ENCODE results near the gene PLEKHH3.
"Not testable (repeated sequence)": the region's sequence is repeated elsewhere in the genome, so short reads cannot be mapped to it uniquely, and the experiment has no call there.

Gene PLEKHH3

DNA sequence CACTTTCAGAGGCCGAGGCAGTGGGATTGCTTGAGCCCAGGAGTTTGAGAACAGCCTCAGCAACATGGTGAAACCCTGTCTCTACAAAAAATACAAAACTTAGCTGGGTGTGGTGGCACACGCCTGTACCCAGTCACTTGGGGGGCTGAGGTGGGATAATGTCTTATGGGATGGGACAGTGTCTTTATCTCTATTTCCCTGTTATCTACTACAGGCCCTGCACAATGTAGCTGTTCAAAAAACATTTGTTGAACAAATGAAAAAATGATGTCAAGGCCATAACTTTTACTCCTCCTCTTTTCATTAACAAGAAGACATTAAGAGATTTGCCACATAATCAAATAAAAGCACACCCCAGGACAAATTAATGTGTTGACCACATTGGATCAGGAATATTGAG, 53.5 kb downstream of the PLEKHH3 start:
- TF ChIP-seq, protein P1, sequence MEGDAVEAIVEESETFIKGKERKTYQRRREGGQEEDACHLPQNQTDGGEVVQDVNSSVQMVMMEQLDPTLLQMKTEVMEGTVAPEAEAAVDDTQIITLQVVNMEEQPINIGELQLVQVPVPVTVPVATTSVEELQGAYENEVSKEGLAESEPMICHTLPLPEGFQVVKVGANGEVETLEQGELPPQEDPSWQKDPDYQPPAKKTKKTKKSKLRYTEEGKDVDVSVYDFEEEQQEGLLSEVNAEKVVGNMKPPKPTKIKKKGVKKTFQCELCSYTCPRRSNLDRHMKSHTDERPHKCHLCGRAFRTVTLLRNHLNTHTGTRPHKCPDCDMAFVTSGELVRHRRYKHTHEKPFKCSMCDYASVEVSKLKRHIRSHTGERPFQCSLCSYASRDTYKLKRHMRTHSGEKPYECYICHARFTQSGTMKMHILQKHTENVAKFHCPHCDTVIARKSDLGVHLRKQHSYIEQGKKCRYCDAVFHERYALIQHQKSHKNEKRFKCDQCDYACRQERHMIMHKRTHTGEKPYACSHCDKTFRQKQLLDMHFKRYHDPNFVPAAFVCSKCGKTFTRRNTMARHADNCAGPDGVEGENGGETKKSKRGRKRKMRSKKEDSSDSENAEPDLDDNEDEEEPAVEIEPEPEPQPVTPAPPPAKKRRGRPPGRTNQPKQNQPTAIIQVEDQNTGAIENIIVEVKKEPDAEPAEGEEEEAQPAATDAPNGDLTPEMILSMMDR (IDR thresholded peaks at IDR 0.05; ENCODE audit: low read depth, low read length), result no peak
- no peak for DNase-seq (ENCODE audit: extremely low read depth, low read depth)

DNA sequence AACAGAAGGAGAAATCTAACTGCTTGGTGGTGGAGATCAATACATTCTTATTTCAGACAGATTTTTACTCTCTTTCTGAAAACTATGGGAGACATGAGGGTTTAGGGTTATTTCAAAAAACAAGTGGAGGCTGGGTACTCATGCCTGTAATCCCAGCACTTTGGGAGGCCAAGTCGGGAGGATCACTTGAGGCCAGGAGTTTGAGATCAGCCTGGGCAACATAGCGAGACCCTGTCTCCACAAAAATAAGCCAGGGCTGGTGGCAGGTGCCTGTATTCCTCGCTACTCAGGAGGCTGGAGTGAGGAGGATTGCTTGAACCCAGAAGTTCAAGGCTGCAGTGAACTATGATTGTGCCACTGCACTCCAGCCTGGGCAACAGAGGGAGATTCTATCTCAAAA, 54.8 kb downstream of the PLEKHH3 start:
- DNase-seq (ENCODE audit: extremely low read depth, low read depth), result not testable (repeated sequence)

DNA sequence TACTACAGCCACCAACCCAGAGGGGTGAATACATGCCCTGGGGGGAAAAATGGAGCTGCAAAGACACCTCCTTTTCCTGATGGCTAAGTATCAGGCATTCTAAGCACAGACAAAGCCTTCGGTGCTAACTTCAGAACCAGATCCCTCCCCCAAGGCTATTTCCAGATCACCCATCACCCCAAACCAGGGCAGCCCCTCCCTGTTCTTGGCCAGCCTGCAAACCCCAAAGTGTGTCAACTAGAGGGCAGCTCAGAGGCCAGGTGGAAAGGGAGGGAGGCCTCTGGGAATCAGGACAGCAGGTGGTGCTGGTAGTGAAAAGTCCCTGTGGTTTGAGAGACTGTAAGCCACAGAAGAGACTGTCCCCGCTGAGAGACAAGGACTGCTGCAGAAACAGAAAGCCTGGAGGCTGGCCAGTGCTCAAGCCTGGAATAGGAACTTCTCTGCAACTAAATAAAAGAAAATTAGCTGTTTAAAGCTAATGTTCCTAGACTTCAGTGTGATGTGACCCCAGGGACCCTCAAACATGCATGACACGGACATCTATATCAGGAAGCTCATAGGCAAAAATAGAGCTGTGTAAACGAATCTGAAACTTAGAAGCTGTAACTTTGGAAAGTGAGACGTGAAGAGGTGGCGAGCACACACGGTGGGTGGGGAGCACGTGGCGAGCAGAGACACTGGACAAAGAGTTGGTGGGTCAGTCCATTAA, 58.2 kb downstream of the PLEKHH3 start:
- TF ChIP-seq, protein P1 (IDR thresholded peaks at IDR 0.05; ENCODE audit: low read depth, low read length), result peak; percentile 2
- DNase-seq (ENCODE audit: extremely low read depth, low read depth), result no peak

DNA sequence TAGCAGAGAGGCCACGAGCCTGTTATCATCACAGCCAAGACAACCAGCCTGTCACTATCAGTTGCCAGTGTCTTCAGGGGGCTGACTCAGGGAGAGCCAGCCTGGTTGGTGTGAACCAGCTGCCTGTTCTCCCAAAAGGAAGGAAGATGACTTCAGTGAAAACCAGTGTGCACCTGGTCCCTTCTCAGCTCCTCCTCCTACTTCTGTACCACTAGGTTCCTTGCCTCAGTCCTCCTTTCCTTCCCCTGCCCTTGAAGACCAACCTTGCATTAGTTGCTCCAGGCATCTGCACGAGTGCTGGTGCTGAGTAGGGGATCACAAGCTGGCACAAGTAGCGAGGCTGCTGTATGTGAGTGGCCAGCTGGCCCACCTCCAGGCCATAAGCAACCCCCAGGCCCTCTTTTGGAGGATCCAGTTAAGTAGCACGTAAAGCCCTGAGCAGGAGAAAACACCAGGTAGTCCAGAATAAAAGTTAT, 58.8 kb downstream of the PLEKHH3 start:
- TF ChIP-seq, protein P1 (IDR thresholded peaks at IDR 0.05; ENCODE audit: low read depth, low read length), result no peak
- no peak for DNase-seq (ENCODE audit: extremely low read depth, low read depth)
